Activated CD8-positive, alpha-beta memory T cell treated with anti-CD3 and anti-CD28 coated beads, Interleukin-2, amount 50 U/mL, for 24 hours (primary cell): ENCODE measurements around the gene FAM167B.

Experiments
- DNase-seq: peaks from one replicate; pipeline ENCODE4 v3.0.0-alpha.2; 2020; ENCODE audit errors: extremely low read depth

Gene FAM167B

GRCh38 chr1:32246888-32247273 lies at the start of gene FAM167B:
Gene FAM167B (plus strand): TSS chr1:32247222. CDS start chr1:32247422, 200 bp downstream.
- DNase-seq = no peak

GRCh38 chr1:32197837-32198236 lies 49.2 kb upstream of the FAM167B start:
- DNase-seq = no peak

GRCh38 chr1:32198237-32199042 lies 48.6 kb upstream of the FAM167B start:
- DNase-seq = no peak

GRCh38 chr1:32199043-32199716 lies 47.8 kb upstream of the FAM167B start:
- DNase-seq = no peak

- DNase-seq = no peak
Observed at GRCh38 chr1:32199717-32200072, 47.3 kb upstream of the FAM167B start.

GRCh38 chr1:32200226-32201010 lies 46.6 kb upstream of the FAM167B start, which contains the start of gene CCDC28B:
Gene CCDC28B (plus strand): TSS chr1:32200595. CDS start chr1:32201936, 1,341 bp downstream.
- no peak for DNase-seq

- peak; percentile 59 for DNase-seq
Observed at GRCh38 chr1:32201011-32201855, 45.8 kb upstream of the FAM167B start.

GRCh38 chr1:32204943-32205361 lies 42.1 kb upstream of the FAM167B start:
- no peak for DNase-seq

- peak; percentile 63 for DNase-seq
Observed at GRCh38 chr1:32205401-32206370, 41.3 kb upstream of the FAM167B start, which contains the start of gene IQCC. Gene IQCC (plus strand): TSS chr1:32205671. CDS start chr1:32205682, 11 bp downstream.

GRCh38 chr1:32208469-32208868 lies 38.6 kb upstream of the FAM167B start:
- DNase-seq = no peak

GRCh38 chr1:32208891-32209328 lies 38.1 kb upstream of the FAM167B start, which contains the start of gene DCDC2B:
Gene DCDC2B (plus strand): TSS chr1:32209089. CDS start chr1:32209094, 5 bp downstream.
- DNase-seq = no peak

GRCh38 chr1:32215629-32216480 lies 31.2 kb upstream of the FAM167B start:
- no peak for DNase-seq

GRCh38 chr1:32216566-32216965 lies 30.5 kb upstream of the FAM167B start:
- no peak for DNase-seq

GRCh38 chr1:32219022-32219421 lies 28.0 kb upstream of the FAM167B start:
- DNase-seq = no peak

GRCh38 chr1:32220746-32221580 lies 26.1 kb upstream of the FAM167B start:
- no peak for DNase-seq

- no peak for DNase-seq
Observed at GRCh38 chr1:32221581-32221979, 25.4 kb upstream of the FAM167B start.

- peak; percentile 82 for DNase-seq
Observed at GRCh38 chr1:32221980-32222755, 24.9 kb upstream of the FAM167B start, which contains the start of the genes EIF3I and TMEM234. Gene EIF3I (plus strand): TSS chr1:32222407. CDS start chr1:32222442, 35 bp downstream. Gene TMEM234 (minus strand): TSS chr1:32222353. CDS start chr1:32222322, 31 bp downstream.
